ENCODE measurements around the gene PTRH1. TPM values are rescaled to one million over a fixed set of nuclear protein-coding genes. Genes with fewer than 3 reads are reported as not detected.

PTRH1 gene
- polyA plus RNA-seq, 1 experiment, result 5.2 TPM

DNA sequence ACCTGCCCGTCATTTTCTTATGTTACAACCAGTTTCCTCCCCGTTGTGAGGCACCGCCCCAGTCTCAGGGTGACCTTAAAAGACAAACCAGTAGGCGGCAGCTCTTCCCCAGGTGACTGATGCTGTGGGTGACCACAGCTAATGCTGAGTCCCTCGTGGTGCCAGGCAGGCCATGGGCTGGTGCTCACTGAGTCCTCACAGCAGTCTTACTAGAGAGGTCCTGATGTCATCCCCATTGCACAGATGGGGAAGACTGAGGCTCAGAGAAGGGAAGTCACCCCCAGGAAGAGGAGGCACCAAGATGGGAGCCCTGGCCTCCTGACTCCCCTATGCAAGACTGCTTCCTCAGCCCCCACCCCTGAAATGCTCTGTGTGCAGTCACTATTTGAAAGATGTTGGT lies 7.7 kb downstream of the PTRH1 start:
- ChIA-PET CTCF (no interaction called here), POLR2A (no interaction called here)
- no peak for DNase-seq (ENCODE audit: low read depth, low spot score)
- H3K9me3 ChIP-seq (ENCODE audit: control insufficient read depth, insufficient read depth, low read length), result peaks cover 2% of the 10 kb centered on the region
- no peaks in the 10 kb centered on the region for H3K27me3 ChIP-seq (ENCODE audit: control insufficient read depth, insufficient read depth, low read length)
- TF ChIP-seq, protein P1, sequence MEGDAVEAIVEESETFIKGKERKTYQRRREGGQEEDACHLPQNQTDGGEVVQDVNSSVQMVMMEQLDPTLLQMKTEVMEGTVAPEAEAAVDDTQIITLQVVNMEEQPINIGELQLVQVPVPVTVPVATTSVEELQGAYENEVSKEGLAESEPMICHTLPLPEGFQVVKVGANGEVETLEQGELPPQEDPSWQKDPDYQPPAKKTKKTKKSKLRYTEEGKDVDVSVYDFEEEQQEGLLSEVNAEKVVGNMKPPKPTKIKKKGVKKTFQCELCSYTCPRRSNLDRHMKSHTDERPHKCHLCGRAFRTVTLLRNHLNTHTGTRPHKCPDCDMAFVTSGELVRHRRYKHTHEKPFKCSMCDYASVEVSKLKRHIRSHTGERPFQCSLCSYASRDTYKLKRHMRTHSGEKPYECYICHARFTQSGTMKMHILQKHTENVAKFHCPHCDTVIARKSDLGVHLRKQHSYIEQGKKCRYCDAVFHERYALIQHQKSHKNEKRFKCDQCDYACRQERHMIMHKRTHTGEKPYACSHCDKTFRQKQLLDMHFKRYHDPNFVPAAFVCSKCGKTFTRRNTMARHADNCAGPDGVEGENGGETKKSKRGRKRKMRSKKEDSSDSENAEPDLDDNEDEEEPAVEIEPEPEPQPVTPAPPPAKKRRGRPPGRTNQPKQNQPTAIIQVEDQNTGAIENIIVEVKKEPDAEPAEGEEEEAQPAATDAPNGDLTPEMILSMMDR (IDR thresholded peaks at IDR 0.05; ENCODE audit: low read depth, low read length), result no peak
- H3K27ac ChIP-seq (ENCODE audit: low read depth, low read length), result no peak overlapping the region
- no peak overlapping the region for H3K4me3 ChIP-seq (ENCODE audit: low read depth, low read length)

DNA sequence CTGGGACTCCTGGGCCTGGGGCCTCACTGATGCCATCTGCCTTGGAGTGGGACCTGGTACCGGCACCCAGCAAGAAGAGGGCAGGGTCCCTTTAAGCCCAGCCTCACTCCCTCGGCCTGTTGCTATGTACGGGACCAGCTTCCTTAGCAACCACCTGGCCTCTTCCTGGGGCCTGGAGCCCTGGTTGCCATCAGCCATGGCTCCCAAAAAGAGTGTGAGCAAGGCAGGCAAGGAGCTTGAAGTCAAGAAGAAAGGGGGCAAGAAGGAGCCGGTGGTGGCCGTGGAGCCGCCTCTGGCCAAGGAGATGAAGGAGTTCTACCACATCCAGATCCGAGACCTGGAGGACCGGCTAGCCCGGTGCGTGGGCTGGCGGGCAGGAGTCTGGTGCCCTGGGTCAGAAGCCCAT lies 8.6 kb downstream of the PTRH1 start, which contains the start of gene CFAP157:
Gene CFAP157, plus strand, starts transcription at position 153 of the 406 bp plus-strand sequence. Its CDS starts 44 bp downstream, at position 197.
- ChIA-PET POLR2A (no interaction called here), CTCF (interaction anchor here (1.3 kb wide), 1 partner anchor 236 kb away, joined by 3 read pairs; no protein-coding TSS in a partner anchor)
- TF ChIP-seq, protein P1 (IDR thresholded peaks at IDR 0.05; ENCODE audit: low read depth, low read length), result no peak
- no peak for DNase-seq (ENCODE audit: low read depth, low spot score)
- peaks cover 2% of the 10 kb centered on the region for H3K9me3 ChIP-seq (ENCODE audit: control insufficient read depth, insufficient read depth, low read length)
- no peak within 1 kb of the TSS for H3K4me3 ChIP-seq (ENCODE audit: low read depth, low read length)
- H3K27me3 ChIP-seq (ENCODE audit: control insufficient read depth, insufficient read depth, low read length), result no peaks in the 10 kb centered on the region
- H3K27ac ChIP-seq (ENCODE audit: low read depth, low read length), result no peak within 1 kb of the TSS

GRCh38 chr9:127705577-127706379 lies 9.7 kb downstream of the PTRH1 start:
- TF ChIP-seq, protein P1 (IDR thresholded peaks at IDR 0.05; ENCODE audit: low read depth, low read length), result no peak
- ChIA-PET POLR2A (interaction anchor here (1.2 kb wide), 1 partner anchor 10 kb away, joined by 4 read pairs; the partner anchor contains the start of genes PTRH1 and TTC16), CTCF (interaction anchor here (1.3 to 2.2 kb wide), 2 partner anchors 29 to 237 kb away, joined by 3 to 6 read pairs; partner anchors contain the start of gene TOR2A)
- H3K27me3 ChIP-seq (ENCODE audit: control insufficient read depth, insufficient read depth, low read length), result no peaks in the 10 kb centered on the region
- H3K9me3 ChIP-seq (ENCODE audit: control insufficient read depth, insufficient read depth, low read length), result peaks cover 2% of the 10 kb centered on the region
- DNase-seq (ENCODE audit: low read depth, low spot score), result no peak
- no peak overlapping the region for H3K27ac ChIP-seq (ENCODE audit: low read depth, low read length)
- H3K4me3 ChIP-seq (ENCODE audit: low read depth, low read length), result no peak overlapping the region

DNA sequence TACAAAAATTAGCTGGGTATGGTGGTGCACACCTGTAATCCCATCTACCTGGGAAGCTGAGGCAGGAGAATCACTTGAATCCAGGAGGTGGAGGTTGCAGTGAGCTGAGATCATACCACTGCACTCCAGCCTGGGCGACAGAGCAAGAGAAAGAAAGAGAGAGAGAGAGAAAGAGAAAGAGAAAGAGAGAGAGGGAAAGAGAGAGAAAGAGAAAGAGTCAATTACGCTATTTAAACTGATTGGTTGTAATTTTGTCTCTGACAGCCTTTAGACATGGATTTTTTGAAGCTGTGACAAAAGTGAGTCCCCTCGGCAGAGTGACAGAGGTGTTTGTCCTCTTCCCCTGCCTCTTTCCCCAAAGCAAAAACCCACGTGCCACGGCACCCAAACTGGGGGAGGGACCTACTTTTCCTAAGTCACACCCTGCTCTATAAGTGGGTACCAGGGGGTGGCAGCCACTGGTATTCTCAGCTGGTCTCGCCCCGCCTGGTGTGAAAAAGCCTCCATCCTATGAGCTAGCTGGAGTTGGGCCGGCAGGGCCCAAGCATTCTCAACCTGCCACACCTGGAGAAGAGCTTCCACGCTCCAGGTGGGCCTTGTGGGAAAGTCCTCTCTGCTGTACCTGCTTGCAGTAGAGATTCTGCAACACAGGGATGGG lies 12.0 kb downstream of the PTRH1 start:
- ChIA-PET POLR2A (no interaction called here), CTCF (interaction anchor here (0.7 to 1.1 kb wide), 3 partner anchors 31 to 199 kb away, joined by 3 to 4 read pairs (median 3); partner anchors contain the start of gene TOR2A)
- TF ChIP-seq, protein P1 (IDR thresholded peaks at IDR 0.05; ENCODE audit: low read depth, low read length), result no peak
- DNase-seq (ENCODE audit: low read depth, low spot score), result no peak
- no peak overlapping the region for H3K4me3 ChIP-seq (ENCODE audit: low read depth, low read length)
- peaks cover 4% of the 10 kb centered on the region; the same call in 1 of the 2 replicates for H3K9me3 ChIP-seq (ENCODE audit: control insufficient read depth, insufficient read depth, low read length)
- H3K27ac ChIP-seq (ENCODE audit: low read depth, low read length), result no peak overlapping the region
- no peaks in the 10 kb centered on the region for H3K27me3 ChIP-seq (ENCODE audit: control insufficient read depth, insufficient read depth, low read length)

Data from AG04450 (cell line).